ENCODE data around the gene SPTBN4. TPM values are rescaled to one million over a fixed set of nuclear protein-coding genes. Genes with fewer than 3 reads are reported as not detected.

The SPTBN4 gene
- total RNA-seq, 1 experiment from 2014 or later, result 1.9 TPM

GRCh38 chr19:40616178-40616577 is 149.4 kb downstream of the SPTBN4 start:
- H3K27ac ChIP-seq (ENCODE audit: low read length), result no peak overlapping the region
- no peaks in the 10 kb centered on the region for H4K20me1 ChIP-seq (ENCODE audit: low read length)
- no peak overlapping the region for H3K4me3 ChIP-seq (ENCODE audit: low read length)
- H3K9ac ChIP-seq (ENCODE audit: low read length), result no peak overlapping the region
- no peak for DNase-seq
- ChIA-PET POLR2A (ENCODE audit: unreplicated experiment) (no interaction called here), CTCF (no interaction called here)
- H2AFZ ChIP-seq (ENCODE audit: low read length), result no peak overlapping the region
- BruUV-seq (replicated peaks), result no TSS peak
- peaks cover 9% of the 10 kb centered on the region for H3K4me1 ChIP-seq (ENCODE audit: insufficient read depth, low read length)
- no peak overlapping the region for H3K4me2 ChIP-seq (ENCODE audit: low read length)
- H3K9me3 ChIP-seq (ENCODE audit: low read length), result no peaks in the 10 kb centered on the region
- no peak for TF ChIP-seq EZH2 (IDR thresholded peaks at IDR 0.05; ENCODE audit: low read length, unreplicated experiment)
- no peaks in the 10 kb centered on the region for H3K9me2 ChIP-seq (replicated peaks; ENCODE audit: low read length)
- no peaks in the 10 kb centered on the region for H3K79me2 ChIP-seq (ENCODE audit: low read length)
- H3K27me3 ChIP-seq (ENCODE audit: low read length), result no peaks in the 10 kb centered on the region
- no peaks in the 10 kb centered on the region for H3F3A ChIP-seq (ENCODE audit: low read length, unreplicated experiment)
- intact Hi-C loops (cut with micrococcal nuclease), result no loop called here
- no peak for ATAC-seq
- no peaks in the 10 kb centered on the region for H3K36me3 ChIP-seq (ENCODE audit: low read depth, low read length)

GRCh38 chr19:40616941-40617340 is 150.1 kb downstream of the SPTBN4 start:
- POLR2A ChIA-PET (ENCODE audit: unreplicated experiment), result no interaction called here

GRCh38 chr19:40617961-40618360 is 151.2 kb downstream of the SPTBN4 start:
- no peaks in the 10 kb centered on the region for H3K9me3 ChIP-seq (ENCODE audit: low read length)
- POLR2A ChIA-PET (ENCODE audit: unreplicated experiment), result interaction anchor here (0.6 kb wide), 2 partner anchors 34 to 123 kb away, joined by 4 read pairs; no protein-coding TSS in a partner anchor
- H3K9ac ChIP-seq (ENCODE audit: low read length), result no peak overlapping the region
- H3K36me3 ChIP-seq (ENCODE audit: low read depth, low read length), result no peaks in the 10 kb centered on the region
- no peak for ATAC-seq
- no peaks in the 10 kb centered on the region for H3K27me3 ChIP-seq (ENCODE audit: low read length)
- TF ChIP-seq EZH2 (IDR thresholded peaks at IDR 0.05; ENCODE audit: low read length, unreplicated experiment) (no peak), CTCF (conservative IDR thresholded peaks at IDR 0.05; ENCODE audit: low read depth, low read length) (no peak), EZH2phosphoT487 (IDR thresholded peaks at IDR 0.05; ENCODE audit: borderline replicate concordance, low read length) (no peak)
- no peak overlapping the region for H3K4me3 ChIP-seq (ENCODE audit: low read length)
- no peak overlapping the region for H2AFZ ChIP-seq (ENCODE audit: low read length)
- H3K4me2 ChIP-seq (ENCODE audit: low read length), result no peak overlapping the region
- CTCF ChIA-PET, result no interaction called here
- no peak overlapping the region for H3K27ac ChIP-seq (ENCODE audit: low read length)
- no peaks in the 10 kb centered on the region for H4K20me1 ChIP-seq (ENCODE audit: low read length)
- intact Hi-C loops (cut with micrococcal nuclease), result no loop called here
- H3K9me2 ChIP-seq (replicated peaks; ENCODE audit: low read length), result no peaks in the 10 kb centered on the region
- no TSS peak for BruUV-seq (replicated peaks)
- no peaks in the 10 kb centered on the region for H3F3A ChIP-seq (ENCODE audit: low read length, unreplicated experiment)
- H3K4me1 ChIP-seq (ENCODE audit: insufficient read depth, low read length), result peaks cover 5% of the 10 kb centered on the region
- no peaks in the 10 kb centered on the region for H3K79me2 ChIP-seq (ENCODE audit: low read length)
- no peak for DNase-seq

More at GRCh38 chr19:40616941-40617340, 150.1 kb downstream of the SPTBN4 start:
- Histone ChIP-seq H3K9me2 (replicated peaks; ENCODE audit: low read length) (no peaks in the 10 kb centered on the region), H4K20me1 (ENCODE audit: low read length) (no peaks in the 10 kb centered on the region), H3K4me2 (ENCODE audit: low read length) (no peak overlapping the region), H3K27ac (ENCODE audit: low read length) (no peak overlapping the region), H3K9me3 (ENCODE audit: low read length) (no peaks in the 10 kb centered on the region), H3K9ac (ENCODE audit: low read length) (no peak overlapping the region), H3F3A (ENCODE audit: low read length, unreplicated experiment) (no peaks in the 10 kb centered on the region), H3K36me3 (ENCODE audit: low read depth, low read length) (no peaks in the 10 kb centered on the region), H3K27me3 (ENCODE audit: low read length) (no peaks in the 10 kb centered on the region), H3K4me3 (ENCODE audit: low read length) (no peak overlapping the region), H3K79me2 (ENCODE audit: low read length) (no peaks in the 10 kb centered on the region), H3K4me1 (ENCODE audit: insufficient read depth, low read length) (peaks cover 5% of the 10 kb centered on the region), H2AFZ (ENCODE audit: low read length) (no peak overlapping the region)
- ATAC-seq, result no peak
- CTCF ChIA-PET, result no interaction called here
- intact Hi-C loops (cut with micrococcal nuclease), result no loop called here
- no TSS peak for BruUV-seq (replicated peaks)
- DNase-seq, result no peak
- TF ChIP-seq CTCF (conservative IDR thresholded peaks at IDR 0.05; ENCODE audit: low read depth, low read length) (no peak), EZH2 (IDR thresholded peaks at IDR 0.05; ENCODE audit: low read length, unreplicated experiment) (no peak), EZH2phosphoT487 (IDR thresholded peaks at IDR 0.05; ENCODE audit: borderline replicate concordance, low read length) (no peak)
